ENCODE measurements around the gene NREP.
"Not testable (repeated sequence)": the region's sequence is repeated elsewhere in the genome, so short reads cannot be mapped to it uniquely, and the experiment has no call there.

The NREP gene

DNA sequence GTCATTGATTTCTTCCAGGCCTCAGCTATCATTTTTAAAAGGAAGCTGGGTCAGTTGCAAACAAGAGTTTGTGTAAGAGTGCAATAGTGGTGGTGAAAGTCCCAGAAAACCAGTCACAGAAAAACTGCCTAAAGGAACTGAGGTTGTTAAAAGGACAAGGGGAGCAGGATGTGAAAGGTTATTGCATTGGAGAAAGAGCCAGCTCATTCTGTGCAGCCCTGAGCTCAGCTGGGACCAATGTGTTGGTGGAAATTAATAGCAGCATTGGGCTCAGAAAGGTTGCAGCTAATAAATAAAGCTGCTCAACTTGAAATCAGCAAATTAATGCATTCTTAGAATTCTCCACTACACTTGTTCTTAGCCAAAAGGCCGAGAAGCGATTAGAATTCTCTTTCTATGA is 34.9 kb downstream of the NREP start:
- TF ChIP-seq CTCF (IDR thresholded peaks at IDR 0.05; ENCODE audit: low read length, missing control alignments): no peak
- no peak for DNase-seq (ENCODE audit: low read depth)
- no peak overlapping the region for H3K4me3 ChIP-seq (replicated peaks; ENCODE audit: low read depth, low read length)

GRCh38 chr5:111720333-111720890 is 36.6 kb downstream of the NREP start:
- DNase-seq (ENCODE audit: low read depth): no peak
- H3K4me3 ChIP-seq (replicated peaks; ENCODE audit: low read depth, low read length): no peak overlapping the region
- no peak for TF ChIP-seq CTCF (IDR thresholded peaks at IDR 0.05; ENCODE audit: low read length, missing control alignments)

- no peak for DNase-seq (ENCODE audit: low read depth)
- no peak for TF ChIP-seq CTCF (IDR thresholded peaks at IDR 0.05; ENCODE audit: low read length, missing control alignments)
- no peak overlapping the region for H3K4me3 ChIP-seq (replicated peaks; ENCODE audit: low read depth, low read length)
Measured at GRCh38 chr5:111719773-111720172, 37.2 kb downstream of the NREP start.

DNA sequence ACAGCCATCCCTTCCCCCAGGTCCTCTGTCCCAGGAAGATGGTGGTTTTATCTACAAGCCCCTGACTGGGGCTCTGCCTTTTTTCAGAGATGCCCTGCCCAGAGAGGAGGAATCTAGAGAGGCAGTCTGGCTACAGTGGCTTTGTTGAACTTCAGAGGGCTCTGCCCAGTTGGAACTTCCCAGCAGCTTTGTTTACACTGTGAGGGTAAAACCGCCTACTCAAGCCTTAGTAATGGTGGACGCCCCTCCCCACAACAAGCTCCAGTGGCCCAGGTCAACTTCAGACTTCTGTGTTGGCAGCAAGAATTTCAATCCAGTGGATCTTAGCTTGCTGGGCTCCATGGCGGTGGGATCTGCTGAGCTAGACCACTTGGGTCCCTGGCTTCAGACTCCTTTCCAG is 40.2 kb downstream of the NREP start:
- not testable (repeated sequence) for H3K4me3 ChIP-seq (replicated peaks; ENCODE audit: low read depth, low read length); DNase-seq (ENCODE audit: low read depth)

DNA sequence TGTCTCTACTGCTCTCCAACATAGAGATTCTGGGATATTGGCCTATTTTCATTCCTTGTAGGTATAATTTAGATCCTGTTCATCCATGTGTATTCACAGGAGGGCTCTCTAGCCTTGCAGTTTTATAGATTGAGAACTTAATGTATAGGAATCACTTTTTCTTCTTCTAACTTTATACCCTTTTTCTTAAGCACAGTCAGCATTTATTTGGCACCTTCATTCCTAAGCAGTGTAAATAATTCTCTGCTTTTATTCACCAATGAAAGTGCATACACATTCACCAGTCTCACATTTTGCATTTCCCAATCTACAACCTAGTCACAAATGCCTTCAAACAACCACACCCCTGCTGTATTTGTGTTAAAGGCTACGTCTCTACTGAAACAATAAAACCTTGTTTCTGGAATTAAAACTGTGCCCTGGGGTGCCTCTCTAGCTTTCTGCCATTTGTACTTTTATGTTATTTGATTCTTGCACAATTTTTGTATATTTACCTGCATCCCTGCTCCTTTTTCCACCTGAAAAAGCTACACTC is 49.3 kb downstream of the NREP start:
- TF ChIP-seq CTCF (IDR thresholded peaks at IDR 0.05; ENCODE audit: low read length, missing control alignments): no peak
- DNase-seq (ENCODE audit: low read depth): no peak
- H3K4me3 ChIP-seq (replicated peaks; ENCODE audit: low read depth, low read length): no peak overlapping the region

GRCh38 chr5:111706345-111706744 is 50.6 kb downstream of the NREP start:
- no peak overlapping the region for H3K4me3 ChIP-seq (replicated peaks; ENCODE audit: low read depth, low read length)
- peak; percentile 22 for DNase-seq (ENCODE audit: low read depth)
- TF ChIP-seq CTCF (IDR thresholded peaks at IDR 0.05; ENCODE audit: low read length, missing control alignments): no peak

DNA sequence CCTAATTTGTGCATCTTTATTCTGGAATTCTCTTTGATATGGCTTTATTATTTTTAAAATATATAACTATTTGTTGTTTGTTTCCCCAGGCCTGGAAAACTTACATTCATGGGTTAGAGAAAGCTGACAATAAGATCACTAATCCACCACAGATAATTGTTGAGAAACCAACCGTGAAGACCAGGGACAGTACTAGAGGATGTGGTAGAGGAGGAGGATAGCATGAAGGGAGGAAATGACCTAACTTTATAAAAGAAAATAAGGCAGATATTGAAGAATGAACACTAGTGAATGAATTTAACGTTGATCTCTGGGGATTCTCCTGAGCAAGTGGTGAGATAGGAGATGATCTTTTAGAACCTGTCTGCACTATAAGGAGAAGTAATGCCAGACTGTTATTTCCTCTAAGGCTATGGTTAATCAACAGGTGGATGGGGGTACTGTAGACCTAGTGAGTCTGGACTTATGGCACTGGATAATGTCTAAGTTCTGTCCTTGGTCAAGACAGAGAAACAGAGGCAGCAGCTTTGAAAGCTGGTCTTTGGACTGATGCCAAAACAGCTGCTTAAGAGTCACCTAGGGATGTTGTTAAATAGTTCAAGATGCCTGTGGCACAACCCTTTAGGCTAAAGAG is 52.4 kb downstream of the NREP start:
- no peak for TF ChIP-seq CTCF (IDR thresholded peaks at IDR 0.05; ENCODE audit: low read length, missing control alignments)
- H3K4me3 ChIP-seq (replicated peaks; ENCODE audit: low read depth, low read length): no peak overlapping the region
- DNase-seq (ENCODE audit: low read depth): no peak
